Measurements from ENCODE around the gene ADAMTS13.

Gene ADAMTS13

DNA sequence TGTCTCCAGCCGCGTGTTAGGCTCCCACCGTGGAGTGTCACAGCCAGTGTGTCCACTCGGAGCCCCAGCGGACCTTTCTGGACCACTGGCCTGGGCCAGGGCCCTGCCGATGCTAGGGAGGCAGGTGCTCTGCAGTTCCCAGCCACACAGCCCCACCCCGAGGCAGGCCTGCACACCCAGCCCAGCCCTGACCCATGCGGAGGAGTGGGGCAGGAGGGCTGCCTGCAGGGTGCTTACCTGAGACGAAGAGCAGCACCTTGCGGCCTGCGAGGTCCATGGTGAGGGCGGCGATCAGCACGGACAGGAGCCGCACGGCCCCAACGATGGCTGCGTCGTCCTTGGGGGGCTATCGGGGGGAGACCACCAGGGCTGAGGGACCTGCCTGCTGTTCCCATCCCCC lies 51.6 kb downstream of the ADAMTS13 start:
- H3K4me3 ChIP-seq (ENCODE audit: low read depth, low read length): no peak overlapping the region
- in situ Hi-C loops (cut with HindIII; ENCODE audit: low sequenced_read_pairs): no loop called here
- DNase-seq (ENCODE audit: low read depth, low spot score): no peak
- TF ChIP-seq, protein P1, sequence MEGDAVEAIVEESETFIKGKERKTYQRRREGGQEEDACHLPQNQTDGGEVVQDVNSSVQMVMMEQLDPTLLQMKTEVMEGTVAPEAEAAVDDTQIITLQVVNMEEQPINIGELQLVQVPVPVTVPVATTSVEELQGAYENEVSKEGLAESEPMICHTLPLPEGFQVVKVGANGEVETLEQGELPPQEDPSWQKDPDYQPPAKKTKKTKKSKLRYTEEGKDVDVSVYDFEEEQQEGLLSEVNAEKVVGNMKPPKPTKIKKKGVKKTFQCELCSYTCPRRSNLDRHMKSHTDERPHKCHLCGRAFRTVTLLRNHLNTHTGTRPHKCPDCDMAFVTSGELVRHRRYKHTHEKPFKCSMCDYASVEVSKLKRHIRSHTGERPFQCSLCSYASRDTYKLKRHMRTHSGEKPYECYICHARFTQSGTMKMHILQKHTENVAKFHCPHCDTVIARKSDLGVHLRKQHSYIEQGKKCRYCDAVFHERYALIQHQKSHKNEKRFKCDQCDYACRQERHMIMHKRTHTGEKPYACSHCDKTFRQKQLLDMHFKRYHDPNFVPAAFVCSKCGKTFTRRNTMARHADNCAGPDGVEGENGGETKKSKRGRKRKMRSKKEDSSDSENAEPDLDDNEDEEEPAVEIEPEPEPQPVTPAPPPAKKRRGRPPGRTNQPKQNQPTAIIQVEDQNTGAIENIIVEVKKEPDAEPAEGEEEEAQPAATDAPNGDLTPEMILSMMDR (IDR thresholded peaks at IDR 0.05; ENCODE audit: low read depth, low read length): no peak

DNA sequence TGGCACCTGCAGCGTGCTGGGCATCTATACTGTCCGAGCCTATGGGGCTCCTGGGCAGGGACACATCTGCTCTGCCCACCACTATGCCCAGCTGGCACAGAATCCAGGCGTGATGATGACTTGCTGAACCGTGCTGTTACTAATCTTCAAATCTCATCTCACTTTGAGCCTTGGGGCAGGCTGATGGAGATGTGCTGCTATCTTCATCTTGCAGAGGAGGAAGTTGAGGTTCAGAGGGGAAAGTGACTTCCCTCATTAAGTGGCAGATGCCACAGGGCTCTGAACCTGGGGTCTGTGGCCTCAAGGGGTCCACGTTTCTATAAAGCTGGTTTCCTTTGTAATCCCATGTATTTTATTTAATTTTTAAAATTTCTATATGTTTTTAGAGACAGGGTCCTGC lies 52.0 kb downstream of the ADAMTS13 start:
- DNase-seq (ENCODE audit: low read depth, low spot score): no peak
- H3K4me3 ChIP-seq (ENCODE audit: low read depth, low read length): no peak overlapping the region
- TF ChIP-seq, protein P1 (IDR thresholded peaks at IDR 0.05; ENCODE audit: low read depth, low read length): no peak
- in situ Hi-C loops (cut with HindIII; ENCODE audit: low sequenced_read_pairs): no loop called here

DNA sequence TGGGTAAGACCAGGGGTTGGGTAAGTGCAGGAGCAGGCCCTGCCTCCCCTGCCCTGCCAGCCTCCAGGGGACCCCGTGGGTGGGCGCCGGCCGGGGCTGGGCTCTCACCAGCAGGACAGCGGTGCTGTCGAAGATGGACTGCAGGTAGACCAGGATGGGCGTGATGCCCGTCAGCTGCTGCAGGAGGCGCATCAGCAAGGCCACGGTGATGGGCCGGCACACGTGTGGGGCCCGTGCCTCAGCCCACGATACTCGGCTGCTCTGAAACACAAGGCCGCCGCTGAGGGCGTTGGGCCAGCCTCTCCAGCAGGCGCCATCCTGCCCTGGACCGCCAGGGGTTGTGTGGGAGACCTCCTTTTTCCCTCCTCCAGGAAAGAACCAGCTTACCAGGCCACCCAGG lies 52.7 kb downstream of the ADAMTS13 start:
- in situ Hi-C loops (cut with HindIII; ENCODE audit: low sequenced_read_pairs): no loop called here
- TF ChIP-seq, protein P1 (IDR thresholded peaks at IDR 0.05; ENCODE audit: low read depth, low read length): no peak
- H3K4me3 ChIP-seq (ENCODE audit: low read depth, low read length): no peak overlapping the region
- no peak for DNase-seq (ENCODE audit: low read depth, low spot score)

DNA sequence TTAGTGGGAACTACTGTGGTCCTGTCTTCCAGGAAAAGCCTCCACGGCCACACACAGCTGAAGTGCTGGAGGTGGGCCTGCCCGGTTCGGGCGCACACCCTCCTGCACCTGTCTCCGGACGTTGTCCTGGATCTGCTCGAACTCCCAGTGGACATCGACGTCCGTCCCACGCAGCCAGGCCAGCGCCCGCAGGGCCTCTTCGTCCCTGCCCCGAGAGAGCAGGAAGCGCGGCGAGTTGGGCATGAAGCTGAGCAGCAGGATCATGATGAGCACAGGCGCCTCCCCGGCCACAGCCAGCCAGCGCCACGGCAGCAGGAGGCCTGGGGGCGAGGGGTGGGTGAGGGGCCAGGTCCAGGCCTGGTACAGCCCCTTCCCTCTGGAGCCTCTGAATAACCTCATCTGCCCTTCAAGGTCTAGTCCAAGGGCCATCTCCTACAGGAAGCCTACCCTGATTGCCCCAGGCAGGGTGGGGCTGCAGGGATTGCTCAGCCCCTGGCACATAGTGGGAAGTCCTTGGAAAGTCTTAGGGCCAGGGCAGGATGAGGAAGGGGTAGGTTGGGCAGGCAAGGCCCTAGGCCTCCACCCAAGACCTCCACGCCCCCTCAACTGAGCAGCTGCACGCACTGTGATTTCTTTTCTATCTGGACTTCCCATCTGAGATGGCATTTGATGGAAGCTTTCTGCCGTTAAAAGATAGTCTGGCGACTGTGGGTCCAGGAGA lies 53.3 kb downstream of the ADAMTS13 start:
- H3K4me3 ChIP-seq (ENCODE audit: low read depth, low read length): no peak overlapping the region
- in situ Hi-C loops (cut with HindIII; ENCODE audit: low sequenced_read_pairs): no loop called here
- TF ChIP-seq, protein P1 (IDR thresholded peaks at IDR 0.05; ENCODE audit: low read depth, low read length): no peak
- no peak for DNase-seq (ENCODE audit: low read depth, low spot score)

DNA sequence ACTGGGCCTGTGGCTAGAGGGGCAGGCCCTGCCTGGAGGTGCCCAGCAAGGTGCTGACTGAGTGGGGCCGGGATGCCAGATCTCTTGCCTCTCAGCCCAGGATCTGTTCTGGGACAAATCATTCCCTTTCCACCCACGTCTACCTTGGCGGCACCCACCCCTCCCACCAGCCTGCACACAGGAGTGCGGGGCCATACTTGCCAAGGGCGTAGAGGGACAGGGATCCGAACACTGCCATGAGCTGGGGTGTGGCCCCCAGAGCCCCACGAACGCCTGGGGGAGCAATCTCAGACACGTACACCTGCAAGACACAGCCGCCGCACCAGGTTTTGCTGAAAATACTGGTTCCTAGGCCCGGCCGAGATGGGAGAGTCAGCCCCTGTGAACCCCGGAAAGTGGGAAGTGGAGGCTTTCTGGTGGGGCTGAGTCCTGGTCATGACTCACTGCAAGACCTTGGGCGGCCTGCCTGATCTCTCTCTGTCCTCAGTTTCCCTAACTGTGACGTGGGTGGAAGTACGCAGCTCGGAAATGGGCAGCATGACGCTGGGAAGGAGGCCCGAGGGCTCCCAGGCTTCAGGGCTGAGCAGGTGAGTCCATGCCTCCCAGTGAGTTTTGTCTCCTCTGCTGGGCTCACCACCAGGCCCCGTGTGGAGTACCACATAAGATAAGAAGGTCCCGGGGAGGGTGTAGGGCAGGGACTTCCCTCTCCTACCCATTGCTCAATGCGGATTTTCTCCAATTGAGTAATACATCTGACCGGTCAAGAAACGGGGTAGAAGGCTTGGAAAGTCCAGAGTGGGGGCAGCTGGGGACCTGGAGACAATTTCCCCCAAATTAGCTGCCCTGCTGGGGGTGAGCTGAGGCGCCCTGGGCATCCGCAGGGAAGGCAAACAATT lies 54.1 kb downstream of the ADAMTS13 start:
- no peak for DNase-seq (ENCODE audit: low read depth, low spot score)
- H3K4me3 ChIP-seq (ENCODE audit: low read depth, low read length): no peak overlapping the region
- in situ Hi-C loops (cut with HindIII; ENCODE audit: low sequenced_read_pairs): no loop called here
- TF ChIP-seq, protein P1 (IDR thresholded peaks at IDR 0.05; ENCODE audit: low read depth, low read length): no peak

DNA sequence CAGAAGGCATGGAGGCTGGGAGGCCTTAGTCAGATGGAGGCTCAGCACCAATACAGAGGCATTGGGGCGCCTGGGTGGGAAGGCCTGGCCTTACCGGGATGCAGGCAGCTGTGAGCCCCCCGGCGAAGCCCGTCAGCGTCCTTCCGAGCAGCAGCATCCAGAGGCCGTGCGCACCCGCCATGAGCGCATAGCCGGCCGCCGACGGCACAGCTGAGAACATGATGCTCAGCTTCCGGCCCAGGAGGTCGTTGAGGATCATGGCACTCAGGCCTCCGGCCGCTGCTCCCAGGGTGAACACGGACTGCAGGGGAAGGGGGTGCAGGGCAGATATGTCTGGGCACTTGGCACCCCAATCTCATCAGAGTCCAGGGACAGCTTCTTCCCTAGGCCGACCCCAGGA lies 54.8 kb downstream of the ADAMTS13 start:
- in situ Hi-C loops (cut with HindIII; ENCODE audit: low sequenced_read_pairs): no loop called here
- H3K4me3 ChIP-seq (ENCODE audit: low read depth, low read length): no peak overlapping the region
- no peak for DNase-seq (ENCODE audit: low read depth, low spot score)
- TF ChIP-seq, protein P1 (IDR thresholded peaks at IDR 0.05; ENCODE audit: low read depth, low read length): no peak

All from astrocyte of the spinal cord (primary cell).